ENCODE results near the gene RSAD1.

RSAD1 gene

DNA sequence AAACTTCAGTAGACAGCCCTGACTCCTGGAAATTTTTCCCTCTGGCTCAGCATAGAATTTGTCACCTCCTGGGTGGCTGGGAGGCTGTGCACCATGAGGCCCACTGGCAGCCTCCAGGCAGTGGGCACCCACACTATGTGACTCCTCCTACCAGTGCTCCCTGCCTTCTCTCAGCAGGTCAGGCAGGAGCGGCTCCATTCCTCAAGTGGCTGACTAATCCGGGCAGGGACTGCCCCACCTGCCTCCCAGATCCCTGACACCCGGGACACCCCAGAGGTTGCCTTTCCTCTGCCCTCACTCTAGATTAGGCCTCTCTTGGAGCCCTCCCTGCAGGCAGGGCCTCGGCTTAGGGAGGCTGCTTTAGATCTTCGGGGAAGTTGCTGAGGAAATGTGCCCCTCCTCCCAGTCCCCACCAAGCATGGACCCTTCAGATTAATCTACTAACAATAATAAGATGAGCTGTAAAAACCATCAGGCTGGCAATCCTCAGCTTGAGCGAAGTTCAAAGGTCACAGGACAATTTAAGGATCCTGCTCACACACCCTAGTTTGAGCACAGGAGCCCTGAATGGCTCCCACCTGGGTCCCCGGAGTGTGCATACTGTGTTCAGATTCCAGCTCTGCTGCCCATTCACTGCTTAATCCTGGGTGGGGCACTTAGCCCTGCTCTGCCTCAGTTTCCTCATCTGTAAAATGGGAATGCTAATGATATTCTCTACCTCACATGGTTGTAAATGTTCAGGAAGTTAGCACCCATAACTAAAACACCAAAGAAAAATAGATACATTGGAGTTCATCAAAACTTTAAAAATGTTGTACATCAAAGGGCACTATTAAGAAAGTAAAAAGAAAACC is 19.6 kb downstream of the RSAD1 start:
- DNase-seq, result no peak

- no peak for DNase-seq
Measured at GRCh38 chr17:50499270-50499669, 20.6 kb downstream of the RSAD1 start.

DNA sequence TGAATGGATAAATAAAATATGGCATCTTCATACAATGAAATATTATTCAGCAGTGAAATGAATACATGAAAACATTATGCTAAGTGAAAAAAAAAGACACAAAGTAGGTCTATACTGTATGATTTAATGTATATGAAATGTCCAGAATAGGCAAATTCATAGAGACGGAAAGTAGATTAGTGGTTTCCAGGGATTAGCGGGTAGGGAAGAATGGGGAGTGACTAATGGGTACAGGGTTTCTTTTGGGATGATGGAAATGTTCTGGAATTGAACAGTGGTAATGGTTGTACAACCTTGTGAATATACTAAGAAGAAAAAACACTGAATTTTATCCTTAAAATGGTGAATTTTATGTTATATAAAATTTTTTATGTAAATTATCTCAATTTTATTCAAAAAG is 21.1 kb downstream of the RSAD1 start:
- DNase-seq, result no peak

GRCh38 chr17:50501054-50501453 is 22.4 kb downstream of the RSAD1 start:
- DNase-seq, result no peak

GRCh38 chr17:50502301-50502990 is 23.8 kb downstream of the RSAD1 start:
- DNase-seq, result no peak

- no peak for DNase-seq
Measured at GRCh38 chr17:50505591-50506130, 27.0 kb downstream of the RSAD1 start.

DNA sequence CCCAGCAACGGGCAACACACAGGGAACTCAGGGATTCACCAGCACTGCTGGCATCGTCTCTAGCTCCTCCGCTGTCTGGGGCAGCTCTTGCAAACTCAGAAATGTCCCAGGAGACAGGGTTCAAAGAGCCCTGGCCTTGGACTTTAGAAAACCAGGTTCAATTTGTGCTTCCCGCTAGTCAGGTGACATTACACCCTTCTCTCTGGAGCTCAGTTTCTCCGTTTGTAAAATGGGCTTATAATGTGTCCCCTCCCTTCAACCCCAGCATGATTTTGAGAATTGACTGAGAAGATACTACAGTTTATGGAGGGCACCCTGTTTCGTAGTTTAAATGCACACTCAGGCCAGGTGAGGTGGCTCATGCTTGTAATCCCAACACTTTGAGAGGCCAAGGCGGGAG is 27.6 kb downstream of the RSAD1 start:
- DNase-seq, result no peak

GRCh38 chr17:50507871-50508572 is 29.4 kb downstream of the RSAD1 start, which contains the start of gene MYCBPAP:
Gene MYCBPAP (plus strand): TSS chr17:50508439. CDS start chr17:50508675, 236 bp downstream.
- DNase-seq, result peak; percentile 92

DNA sequence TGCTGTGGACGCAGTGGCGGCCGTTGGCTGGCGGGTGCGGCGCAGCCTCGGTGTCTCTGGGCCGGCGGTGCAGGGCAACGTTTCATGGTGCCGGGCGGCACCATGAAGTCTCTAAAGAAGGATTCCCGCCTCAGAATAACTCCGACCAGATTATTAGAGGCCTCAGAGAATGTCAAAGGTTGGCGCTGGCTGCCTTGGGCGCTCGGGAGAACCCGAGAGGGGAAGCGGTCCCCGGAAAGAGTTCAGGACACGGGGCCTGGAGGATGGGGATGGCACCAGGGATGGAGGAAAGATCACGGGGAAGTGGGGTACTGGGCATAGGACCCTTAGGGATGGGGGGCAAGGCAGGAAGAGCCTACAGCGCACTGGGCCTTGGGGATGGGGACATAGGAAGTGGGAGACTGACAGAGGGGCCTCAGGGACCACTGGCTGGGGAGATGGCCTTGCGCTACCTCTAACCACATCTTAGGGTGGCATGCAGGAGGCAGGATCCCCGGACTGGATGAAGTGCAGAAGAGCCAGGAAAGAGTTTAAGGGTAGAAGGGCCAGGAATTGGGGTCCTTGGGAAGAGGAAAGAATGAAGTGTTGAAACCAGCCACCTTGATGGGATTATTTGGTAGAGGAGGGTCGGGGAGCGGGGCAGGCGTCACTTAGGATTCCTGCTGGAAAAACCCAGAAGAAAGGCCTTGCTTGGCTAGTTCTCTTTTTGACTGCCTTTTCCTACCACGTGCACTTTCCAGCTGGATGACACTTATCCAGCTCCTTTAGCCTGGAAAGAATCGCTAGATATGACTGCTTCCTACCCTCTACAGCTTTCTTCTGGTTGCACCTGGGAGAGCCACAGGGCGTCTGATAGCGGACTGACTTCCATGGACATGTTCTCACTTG is 30.2 kb downstream of the RSAD1 start:
- DNase-seq, result no peak

DNA sequence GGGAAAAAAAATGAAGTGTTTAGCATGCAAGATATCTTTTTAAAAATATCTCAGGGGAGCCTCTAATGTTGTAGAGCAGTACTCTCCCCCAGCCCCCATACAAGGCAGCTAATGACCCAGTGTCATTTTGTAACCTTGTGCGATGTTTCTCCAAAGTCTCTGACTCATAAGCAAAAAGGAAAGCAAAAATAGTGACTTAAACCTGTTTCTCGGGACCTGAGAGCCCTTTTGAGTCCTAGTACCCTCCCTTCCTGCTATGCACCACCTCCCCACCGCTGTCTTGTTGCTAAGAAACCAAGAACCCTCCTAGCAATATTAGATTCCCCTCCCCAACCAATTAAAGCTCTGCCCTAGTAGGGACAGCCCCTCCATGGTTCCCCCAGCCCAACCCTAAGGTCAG is 32.4 kb downstream of the RSAD1 start:
- DNase-seq, result no peak

- no peak for DNase-seq
Measured at GRCh38 chr17:50513495-50513894, 34.8 kb downstream of the RSAD1 start.

DNA sequence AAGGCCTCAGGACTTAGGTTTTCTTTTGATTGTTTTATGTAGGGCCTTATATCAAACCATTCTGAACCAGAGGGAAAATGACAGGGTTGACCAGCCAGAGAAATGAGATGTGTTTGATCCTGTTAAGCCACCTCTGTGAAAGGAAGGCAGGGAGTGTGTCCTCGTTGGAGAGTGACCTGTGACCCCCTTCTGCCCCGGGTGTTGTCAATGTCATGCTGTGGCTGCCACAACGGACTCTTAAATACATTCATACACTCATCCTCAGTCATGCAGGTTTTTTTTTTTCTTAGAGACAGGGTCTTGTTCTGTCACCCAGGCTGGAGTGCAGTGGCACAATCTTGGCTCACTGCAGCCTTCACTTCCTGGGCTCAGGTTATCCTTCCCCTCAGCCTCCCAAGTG is 35.7 kb downstream of the RSAD1 start:
- DNase-seq, result no peak

- no peak for DNase-seq
Measured at GRCh38 chr17:50514936-50515702, 36.5 kb downstream of the RSAD1 start.

DNA sequence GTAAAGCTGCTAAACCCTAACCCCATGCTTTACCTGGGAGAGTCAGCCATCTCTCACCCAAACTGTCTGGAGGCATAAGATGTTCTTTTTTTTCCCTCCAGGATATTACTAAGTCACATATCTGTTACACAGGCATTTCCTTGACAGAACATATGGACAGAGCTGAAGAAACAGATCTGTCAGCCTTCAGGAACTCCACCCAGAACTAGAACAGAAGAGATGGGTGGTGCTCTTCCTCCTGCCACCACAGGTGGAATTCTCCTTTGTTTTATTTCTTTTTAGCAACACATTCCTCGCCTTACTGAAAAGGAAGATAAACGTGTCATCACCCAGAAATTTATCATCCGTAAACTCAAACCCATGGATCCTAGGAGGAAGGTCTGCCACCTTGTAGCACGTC is 38.4 kb downstream of the RSAD1 start:
- no peak for DNase-seq

DNA sequence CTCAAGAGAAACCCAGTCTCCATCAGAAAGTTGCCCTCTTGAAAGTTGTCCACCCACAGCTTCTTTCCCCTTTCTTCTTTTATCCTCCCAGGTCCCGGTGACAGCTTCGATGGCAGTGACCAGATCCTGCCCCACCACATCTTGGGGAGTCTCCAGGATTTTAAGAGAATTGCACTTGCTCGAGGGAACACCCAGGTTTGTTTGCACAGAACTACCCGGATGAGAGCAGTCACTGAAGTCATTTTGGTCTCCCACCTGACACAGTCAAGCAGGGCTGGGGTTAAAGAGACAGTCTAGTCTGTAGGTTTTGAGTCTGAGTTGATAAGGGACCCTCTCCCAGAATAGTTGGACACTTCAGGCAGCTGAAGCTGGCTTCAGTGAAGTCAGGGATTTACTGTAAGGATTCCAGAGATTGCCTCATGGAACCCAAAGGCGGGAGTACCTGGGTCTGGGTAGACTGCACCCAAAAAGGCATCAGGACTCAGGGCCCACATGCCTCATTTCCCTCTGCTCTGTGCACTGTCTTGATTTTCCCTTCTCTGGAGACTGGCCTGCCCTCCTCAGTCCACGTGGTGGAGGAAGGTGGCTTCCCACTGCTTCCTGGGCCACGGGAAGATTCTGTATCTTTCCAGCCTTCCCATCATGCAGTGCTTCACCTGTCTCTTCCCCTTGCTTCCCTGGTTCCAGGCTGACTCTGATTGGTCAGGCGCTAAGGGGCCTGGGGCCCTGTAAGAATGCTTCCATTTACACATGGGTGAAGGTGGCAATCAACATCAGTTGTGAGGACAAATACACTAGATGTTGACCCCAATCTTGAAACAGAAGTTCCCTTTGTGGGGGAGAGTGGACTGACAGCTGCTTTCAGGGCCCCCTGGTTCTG is 39.1 kb downstream of the RSAD1 start:
- no peak for DNase-seq

GRCh38 chr17:50518384-50519023 is 39.8 kb downstream of the RSAD1 start:
- no peak for DNase-seq

DNA sequence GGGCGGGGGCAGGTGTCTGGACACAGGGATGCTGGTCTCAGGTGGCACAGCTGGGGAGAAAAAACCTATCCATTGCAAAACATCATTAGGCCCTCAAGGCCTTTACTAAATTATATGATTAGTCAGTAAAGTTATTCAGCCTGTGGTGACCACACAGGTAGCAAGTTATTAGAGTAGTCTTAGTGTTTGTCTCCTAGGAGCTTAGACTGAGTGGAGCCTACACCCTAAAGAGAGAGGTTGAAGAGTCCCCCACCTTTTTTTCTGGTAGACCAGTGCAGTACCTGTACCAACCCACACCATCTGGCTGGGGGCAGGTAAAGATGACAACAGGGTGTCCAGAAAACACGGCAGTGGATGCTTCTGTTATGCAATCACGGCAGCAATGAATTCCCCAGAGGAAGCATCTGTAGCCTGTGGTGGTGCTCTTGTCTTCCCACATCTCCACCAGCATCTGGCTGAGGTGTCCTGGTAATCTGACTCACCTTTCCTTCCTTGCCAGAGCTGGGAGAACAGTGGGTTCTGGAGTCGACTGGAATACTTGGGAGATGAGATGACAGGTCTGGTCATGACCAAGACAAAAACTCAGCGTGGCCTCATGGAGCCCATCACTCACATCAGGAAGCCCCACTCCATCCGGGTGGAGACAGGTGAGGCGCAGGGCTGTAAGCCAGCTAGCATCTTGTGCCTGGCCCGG is 40.6 kb downstream of the RSAD1 start:
- DNase-seq, result no peak

DNA sequence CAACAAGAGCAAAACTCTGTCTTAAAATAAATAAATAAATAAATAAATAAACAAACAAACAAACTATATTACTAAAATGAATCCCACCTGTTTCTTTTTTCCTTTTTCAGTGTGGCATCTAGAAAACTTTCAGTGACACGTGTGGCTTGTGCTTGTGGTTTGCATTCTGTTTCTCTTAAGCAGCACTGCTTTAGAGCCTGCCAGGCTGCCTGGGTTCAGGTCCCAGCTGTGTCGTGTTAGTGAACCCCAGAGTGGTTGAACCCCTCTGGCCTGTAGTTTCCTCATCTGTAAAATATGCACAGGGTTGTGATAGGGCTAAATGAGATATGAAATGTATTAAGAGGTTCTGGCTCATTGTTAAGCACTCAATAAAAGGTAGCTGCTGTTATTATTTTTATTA is 41.8 kb downstream of the RSAD1 start:
- DNase-seq, result no peak

GRCh38 chr17:50521514-50521913 is 42.9 kb downstream of the RSAD1 start:
- no peak for DNase-seq
